K562 (cell line): Measurements from ENCODE around the gene LEMD3. TPM values are rescaled to one million over a fixed set of nuclear protein-coding genes. Genes with fewer than 3 reads are reported as not detected.
A peak's percentile ranks its signal among the peaks of the same experiment; 100 is the strongest.

Experiments
- ATAC-seq: fragments of 200-7000 bp; cut with Tn5 transposase; 3 replicates; pipeline ENCODE4 v1.9.1; 2020; ENCODE audit warnings: moderate library complexity
- BruUV-seq: library from RNA; stranded (reverse); fragments of 400-500 nt; replicated peaks from 2 replicates; lab custom pipeline; 2021; lab: Mats Ljungman, UMichigan
- CTCF ChIA-PET: fragments of 300-600 bp; formaldehyde crosslinking; extraction: SDS; loops from one replicate; lab custom pipeline; 2021; ENCODE audit warnings: low intra/inter-chr PET ratio; lab: Yijun Ruan, JAX
- POLR2A ChIA-PET: fragments of 300-600, 350-650 bp; sonication (Branson Sonifier 250); formaldehyde crosslinking; extraction: SDS; loops from one replicate; lab custom pipeline; 2021; ENCODE audit warnings: antibody characterized with exemption, inconsistent platforms; lab: Yijun Ruan, JAX
- DNase-seq, 4 experiments: peaks; one replicate each; pipeline versions ENCODE4 v3.0.0 to v3.0.0-alpha.2; 2011 to 2018; ENCODE audit warnings: low spot score in 3 of 4, mixed read lengths in 3 of 4; ENCODE audit errors: extremely low read depth in 1 of 4
- FAIRE-seq: peaks from 2 replicates; lab custom pipeline; 2011; peaks lifted over from hg19 to GRCh38; lab: Jason Lieb, UNC
- H2AFZ ChIP-seq: 2 replicates; pipeline ENCODE4 v1.6.0; 2011; ENCODE audit warnings: low read depth, low read length, control low read depth, inconsistent platforms
- H3K27ac ChIP-seq: fragments of 200-600 bp; 3 replicates; pipeline ENCODE4 v1.8.0; 2011; ENCODE audit warnings: low read depth, mild to moderate bottlenecking, control low read depth, inconsistent platforms, low read length, moderate library complexity, mixed read lengths; ENCODE audit errors: extremely low read depth
- H3K27me3 ChIP-seq, 2 experiments: fragments of 300-600 bp in 1 of 2; 2 replicates in 1 of 2; 3 replicates in 1 of 2; pipeline versions ENCODE4 v1.6.0 to v1.8.0; 2011; ENCODE audit warnings: inconsistent platforms in 2 of 2, low read length in 2 of 2, mild to moderate bottlenecking in 1 of 2, mixed read lengths in 1 of 2, moderate library complexity in 1 of 2; ENCODE audit not compliant: control insufficient read depth in 2 of 2, insufficient read depth in 2 of 2
- H3K36me3 ChIP-seq: fragments of 300-600 bp; 3 replicates; pipeline ENCODE4 v1.8.0; 2011; ENCODE audit warnings: mild to moderate bottlenecking, low read length, inconsistent platforms; ENCODE audit not compliant: control insufficient read depth, insufficient read depth
- H3K4me1 ChIP-seq, 2 experiments: fragments of 200-600 bp in 1 of 2; replicated peaks in 1 of 2; 2 replicates in 1 of 2; 3 replicates in 1 of 2; pipeline versions ENCODE4 v1.5.1 to v1.8.0; 2011; ENCODE audit warnings: inconsistent platforms in 2 of 2, low read length in 2 of 2, mild to moderate bottlenecking in 1 of 2, mixed read lengths in 1 of 2, moderate library complexity in 1 of 2; ENCODE audit not compliant: control insufficient read depth in 2 of 2, insufficient read depth in 2 of 2
- H3K4me2 ChIP-seq: 2 replicates; pipeline ENCODE4 v1.6.1; 2011; ENCODE audit warnings: low read length, control low read depth, inconsistent platforms, mixed read lengths; ENCODE audit not compliant: insufficient read depth
- H3K4me3 ChIP-seq: fragments of 200-600 bp; sonication (generic), shearing (Covaris generic); 2 replicates; pipeline ENCODE4 v1.5.1; 2016; ENCODE audit warnings: control low read depth, inconsistent platforms
- H3K79me2 ChIP-seq: fragments of 200-600 bp; 3 replicates; pipeline ENCODE4 v1.8.0; 2011; ENCODE audit warnings: low read length, inconsistent platforms; ENCODE audit not compliant: control insufficient read depth, insufficient read depth
- H3K9ac ChIP-seq, 2 experiments: 2 replicates each; pipeline versions ENCODE4 v1.6.0 to v1.6.1; 2011; ENCODE audit warnings: low read depth in 2 of 2, low read length in 2 of 2, control low read depth in 1 of 2, inconsistent platforms in 1 of 2, mild to moderate bottlenecking in 1 of 2, mixed read lengths in 1 of 2; ENCODE audit not compliant: insufficient read depth in 1 of 2
- H3K9me1 ChIP-seq: one replicate; pipeline ENCODE4 v1.6.0; 2011; ENCODE audit warnings: inconsistent platforms, mild to moderate bottlenecking, low read length, moderate library complexity; ENCODE audit not compliant: control insufficient read depth, insufficient read depth
- H3K9me3 ChIP-seq: replicated peaks from 2 replicates; pipeline ENCODE4 v1.5.1; 2011; ENCODE audit warnings: low read depth, low read length, inconsistent platforms; ENCODE audit not compliant: control insufficient read depth, insufficient read depth
- H4K20me1 ChIP-seq: replicated peaks from 2 replicates; pipeline ENCODE4 v1.6.1; 2011; ENCODE audit warnings: low read length, inconsistent platforms, mixed read lengths; ENCODE audit not compliant: control insufficient read depth, insufficient read depth
- ATF3 ChIP-seq, 2 experiments: fragments of 450-650 bp in 1 of 2; sonication (generic) in 1 of 2; formaldehyde crosslinking in 1 of 2; IDR thresholded peaks in 1 of 2; conservative IDR thresholded peaks in 1 of 2; 2 replicates each; pipeline versions ENCODE4 v1.6.1 to v1.8.1; 2016 to 2023; ENCODE audit warnings: mild to moderate bottlenecking in 2 of 2, moderate library complexity in 2 of 2, inconsistent platforms in 1 of 2, missing genetic modification reagents in 1 of 2
- NFYB ChIP-seq: IDR thresholded peaks from 2 replicates; pipeline ENCODE4 v1.6.1; 2011; ENCODE audit warnings: mild to moderate bottlenecking, moderate library complexity; ENCODE audit not compliant: insufficient read length; ENCODE audit errors: extremely low read depth
- PBX2 ChIP-seq, 2 experiments: IDR thresholded peaks in 1 of 2; conservative IDR thresholded peaks in 1 of 2; 2 replicates each; pipeline ENCODE4 v1.6.1; 2016; ENCODE audit warnings: low read depth in 2 of 2, mild to moderate bottlenecking in 1 of 2, missing compliant biosample characterization in 1 of 2, missing genetic modification characterization in 1 of 2, moderate library complexity in 1 of 2
- PHF20 ChIP-seq: fragments of 450-650 bp; IDR thresholded peaks from 2 replicates; pipeline ENCODE4 v1.6.1; 2018; ENCODE audit not compliant: partially characterized antibody
- PKNOX1 ChIP-seq: fragments of 450-650 bp; IDR thresholded peaks from 2 replicates; pipeline ENCODE4 v1.6.1; 2016
- RFX1 ChIP-seq: fragments of 450-650 bp; IDR thresholded peaks from 2 replicates; pipeline ENCODE4 v1.6.1; 2016; ENCODE audit warnings: mild to moderate bottlenecking, moderate library complexity
- RUNX1 ChIP-seq: sonication (generic); IDR thresholded peaks from 2 replicates; pipeline ENCODE4 v1.6.1; 2016; ENCODE audit warnings: antibody characterized with exemption, low read depth
- WGBS: fragments of 100-300 bp; shearing (Covaris generic); methylation state at CpG from one replicate; pipeline ENCODE4 v1.1.6; 2016; ENCODE audit warnings: low coverage, mixed read lengths; ENCODE audit not compliant: insufficient coverage; ENCODE audit errors: missing lambda C conversion rate; 5-methylcytosine and 5-hydroxymethylcytosine counted together
- in situ Hi-C: fragments of 300-500 bp; cut with MboI; formaldehyde crosslinking; loops from 4 replicates; pipeline ENCODE4 v1.15.0; 2018; ENCODE audit warnings: inconsistent platforms, mixed read lengths
- intact Hi-C: fragments of 100-400 bp; cut with micrococcal nuclease; formaldehyde crosslinking; loops from 2 replicates; pipeline ENCODE4 v1.14.2; 2022
- polyA plus RNA-seq, 8 experiments: library from polyadenylated mRNA; depleted of rRNA in 4 of 8; stranded (reverse) in 5 of 8; unstranded in 3 of 8; fragments of >200 nt; fragmentation: Nextera tagmentation in 2 of 8; fragmentation: Illumina TruSeq in 1 of 8; extraction: Ambion mirVana in 2 of 8; extraction: Trizol in 1 of 8; gene quantifications; 2 replicates each; pipeline versions ENCODE4 v1.2.1 to v1.2.3, GENCODE V29; 2011 to 2014; ENCODE audit warnings: inconsistent platforms in 1 of 8, missing spikeins in 1 of 8
- total RNA-seq, 7 experiments: library from RNA; depleted of rRNA in 6 of 7; stranded (reverse); fragments of >200 nt in 6 of 7; fragmentation: Illumina TruSeq in 2 of 7; extraction: Trizol in 2 of 7; gene quantifications; 2 replicates each; pipeline versions ENCODE4 v1.2.1 to v1.2.3, GENCODE V29; 2011 to 2021; ENCODE audit warnings: low replicate concordance in 1 of 7

LEMD3 gene
- total and polyA plus RNA-seq, 9 of the 15 experiments (the other 6 are each of a cell fraction or from before 2014, with no cell fraction given) = 6.8 to 37.4 (median 17.2) TPM

GRCh38 chr12:65200007-65200665 lies 30.8 kb downstream of the LEMD3 start:
- TF ChIP-seq RFX1 = peak; percentile 17; the same call in 1 of the 2 replicates
- TF ChIP-seq PHF20 = no peak
- peak; percentile 21; the same call in 1 of the 2 replicates for TF ChIP-seq ATF3 (IDR thresholded peaks at IDR 0.05)
- no peak for TF ChIP-seq ATF3 (CRISPR knock-in tag; conservative IDR thresholded peaks at IDR 0.05)
- TF ChIP-seq RUNX1 = no peak
- peak; percentile 84; the same call in 1 of the 2 replicates for TF ChIP-seq PKNOX1
- TF ChIP-seq NFYB = peak; percentile 8
- TF ChIP-seq PBX2 (CRISPR knock-in tag; IDR thresholded peaks at IDR 0.05; ENCODE audit: low read depth) = no peak
- 0 out of 2 replicates have a peak, but pooled peaks have one; percentile 1 for TF ChIP-seq PBX2 (tag; conservative IDR thresholded peaks at IDR 0.05; ENCODE audit: low read depth)
- TF ChIP-seq, all 486 proteins: peak for 5
- no peak for FAIRE-seq
- no peak overlapping the region for H3K27ac ChIP-seq
- POLR2A ChIA-PET = no interaction called here
- ATAC-seq = peak; percentile 65
- BruUV-seq = no TSS peak
- H3K9me3 ChIP-seq = no peaks in the 10 kb centered on the region
- CTCF ChIA-PET = no interaction called here
- in situ Hi-C loops = no loop called here
- no peaks in the 10 kb centered on the region for H3K27me3 ChIP-seq
- no peaks in the 10 kb centered on the region for H3K36me3 ChIP-seq
- WGBS = 81% methylated on average over 6 of the region's 6 CpGs
- no peaks in the 10 kb centered on the region for H4K20me1 ChIP-seq
- no peaks in the 10 kb centered on the region for H3K9me1 ChIP-seq
- intact Hi-C loops = no loop called here
- no peak overlapping the region for H3K9ac ChIP-seq
- no peak overlapping the region for H3K4me3 ChIP-seq
- H3K79me2 ChIP-seq = peaks cover 86% of the 10 kb centered on the region
- H3K4me2 ChIP-seq = no peak overlapping the region
- DNase-seq = peak in 1 of 4 experiments; percentile 14
- H2AFZ ChIP-seq = no peak overlapping the region
- H3K4me1 ChIP-seq = peaks cover 0 to 8% of the 10 kb centered on the region in 2 experiments; a peak in 2 of 5 replicates
